NCI-H2171 treated with DMSO at 0.1 percent for 48 hours (cell line): Measurements from ENCODE around the gene GNE.
"Not testable (repeated sequence)": the region's sequence is repeated elsewhere in the genome, so short reads cannot be mapped to it uniquely, and the experiment has no call there.

Source experiments
- DNase-seq: peaks from one replicate; lab custom pipeline; 2025; lab: John Stamatoyannopoulos, UW

Gene GNE, protein sequence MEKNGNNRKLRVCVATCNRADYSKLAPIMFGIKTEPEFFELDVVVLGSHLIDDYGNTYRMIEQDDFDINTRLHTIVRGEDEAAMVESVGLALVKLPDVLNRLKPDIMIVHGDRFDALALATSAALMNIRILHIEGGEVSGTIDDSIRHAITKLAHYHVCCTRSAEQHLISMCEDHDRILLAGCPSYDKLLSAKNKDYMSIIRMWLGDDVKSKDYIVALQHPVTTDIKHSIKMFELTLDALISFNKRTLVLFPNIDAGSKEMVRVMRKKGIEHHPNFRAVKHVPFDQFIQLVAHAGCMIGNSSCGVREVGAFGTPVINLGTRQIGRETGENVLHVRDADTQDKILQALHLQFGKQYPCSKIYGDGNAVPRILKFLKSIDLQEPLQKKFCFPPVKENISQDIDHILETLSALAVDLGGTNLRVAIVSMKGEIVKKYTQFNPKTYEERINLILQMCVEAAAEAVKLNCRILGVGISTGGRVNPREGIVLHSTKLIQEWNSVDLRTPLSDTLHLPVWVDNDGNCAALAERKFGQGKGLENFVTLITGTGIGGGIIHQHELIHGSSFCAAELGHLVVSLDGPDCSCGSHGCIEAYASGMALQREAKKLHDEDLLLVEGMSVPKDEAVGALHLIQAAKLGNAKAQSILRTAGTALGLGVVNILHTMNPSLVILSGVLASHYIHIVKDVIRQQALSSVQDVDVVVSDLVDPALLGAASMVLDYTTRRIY

DNA sequence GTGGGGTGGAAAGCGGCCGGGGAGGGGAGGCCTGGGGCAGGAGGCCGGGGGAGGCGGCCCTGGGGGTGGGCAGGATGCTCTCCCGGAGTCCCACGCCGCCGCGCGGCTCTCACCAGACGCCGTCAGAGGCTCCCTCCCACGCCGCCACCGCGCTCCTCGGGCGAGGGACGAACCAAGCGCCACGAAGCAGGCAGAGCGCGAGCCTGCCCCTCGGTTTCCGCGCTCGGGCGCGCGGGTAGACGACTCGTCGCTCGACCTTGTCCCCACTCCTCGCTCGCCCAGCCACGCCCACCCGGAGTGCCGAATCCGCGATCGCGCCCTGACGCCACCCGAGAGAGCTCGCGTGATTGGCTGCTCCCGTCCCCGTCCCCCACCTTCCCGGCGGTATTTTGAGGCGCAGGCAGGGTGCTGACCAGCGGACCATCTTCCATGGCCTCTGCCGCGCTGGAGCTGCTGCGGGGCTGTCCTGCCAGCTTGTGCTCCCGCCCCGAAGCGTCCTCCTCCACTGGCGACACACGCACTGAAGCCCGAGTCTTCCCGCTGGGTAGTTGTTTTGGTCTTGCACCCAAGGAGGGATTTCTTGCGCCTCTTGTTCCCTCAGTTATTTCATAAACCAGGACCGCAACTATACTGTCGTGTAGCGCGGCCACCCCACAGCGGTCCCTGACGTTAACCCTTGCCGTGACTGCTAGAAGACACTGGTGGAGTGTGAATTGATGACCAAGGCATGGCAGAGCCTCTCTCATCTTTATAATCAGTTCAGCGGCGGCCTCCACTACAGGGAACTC is at the start of gene GNE:
Gene GNE, minus strand, starts transcription at position 241 of the 788 bp plus-strand sequence. CDS start 9,093 bp downstream, outside the sequence.
- DNase-seq = peak; percentile 75

GRCh38 chr9:36306471-36307306 is 48.4 kb upstream of the GNE start:
- DNase-seq = peak; percentile 14

GRCh38 chr9:36304366-36304765 is 46.1 kb upstream of the GNE start:
- not testable (repeated sequence) for DNase-seq

DNA sequence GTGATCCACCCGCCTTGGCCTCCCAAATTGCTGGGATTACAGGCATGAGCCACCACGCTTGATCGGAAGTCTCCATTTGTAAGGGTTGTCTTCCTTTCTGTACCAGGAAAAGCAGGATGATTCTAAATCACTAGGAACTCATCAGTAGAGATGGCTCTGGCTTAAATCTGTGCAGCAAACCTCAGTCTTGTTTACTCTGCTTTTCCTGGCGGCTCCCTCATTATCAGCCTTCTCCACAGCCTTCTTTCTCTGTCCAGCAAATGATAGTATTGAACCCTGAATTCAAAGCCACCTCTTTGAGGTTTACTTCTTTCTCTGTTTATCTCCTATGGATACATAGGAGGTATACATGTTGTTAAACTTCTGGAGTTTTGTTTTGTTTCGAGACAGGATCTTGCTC is 43.0 kb upstream of the GNE start:
- DNase-seq = no peak

- no peak for DNase-seq
Measured at GRCh38 chr9:36298566-36298965, 40.3 kb upstream of the GNE start.

GRCh38 chr9:36297798-36298197 is 39.5 kb upstream of the GNE start:
- no peak for DNase-seq

DNA sequence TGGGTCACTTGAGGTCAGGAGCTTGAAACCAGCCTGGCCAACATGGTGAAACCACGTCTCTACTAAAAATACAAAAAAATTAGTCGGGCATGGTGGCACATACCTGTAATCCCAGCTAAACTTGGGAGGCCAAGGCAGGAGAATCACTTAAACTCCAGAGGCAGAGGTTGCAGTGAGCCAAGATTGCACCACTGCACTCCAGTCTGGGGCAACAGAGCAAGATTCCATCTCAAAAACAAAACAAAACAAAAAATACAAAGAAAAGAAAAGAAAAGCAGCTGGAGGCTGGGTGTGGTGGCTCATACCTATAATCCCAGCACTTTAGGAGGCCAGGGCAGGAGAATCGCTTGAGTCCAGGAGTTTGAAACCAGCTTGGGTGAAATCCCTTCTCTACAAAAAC is 36.7 kb upstream of the GNE start:
- DNase-seq = not testable (repeated sequence)

- no peak for DNase-seq
Measured at GRCh38 chr9:36293918-36294317, 35.7 kb upstream of the GNE start.

DNA sequence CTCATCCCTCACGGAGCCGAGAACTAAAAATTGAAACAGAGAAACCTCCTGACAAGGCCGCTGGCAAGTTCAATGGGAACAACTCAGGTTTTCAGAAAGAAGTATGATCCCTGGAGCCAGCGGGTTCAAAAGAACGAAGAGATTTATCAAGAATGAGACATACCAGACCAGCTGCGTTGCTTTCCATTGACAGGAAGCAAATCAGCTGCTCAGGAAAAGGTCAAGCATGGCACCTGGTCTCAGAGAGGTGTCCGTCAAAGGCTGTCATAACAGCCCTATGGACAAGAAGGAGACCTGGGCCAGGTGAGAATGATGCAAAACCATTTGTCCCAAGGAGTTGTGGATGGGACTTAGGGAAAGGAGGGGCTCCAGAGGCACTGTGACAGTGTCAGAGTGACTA is 34.9 kb upstream of the GNE start:
- DNase-seq = no peak

DNA sequence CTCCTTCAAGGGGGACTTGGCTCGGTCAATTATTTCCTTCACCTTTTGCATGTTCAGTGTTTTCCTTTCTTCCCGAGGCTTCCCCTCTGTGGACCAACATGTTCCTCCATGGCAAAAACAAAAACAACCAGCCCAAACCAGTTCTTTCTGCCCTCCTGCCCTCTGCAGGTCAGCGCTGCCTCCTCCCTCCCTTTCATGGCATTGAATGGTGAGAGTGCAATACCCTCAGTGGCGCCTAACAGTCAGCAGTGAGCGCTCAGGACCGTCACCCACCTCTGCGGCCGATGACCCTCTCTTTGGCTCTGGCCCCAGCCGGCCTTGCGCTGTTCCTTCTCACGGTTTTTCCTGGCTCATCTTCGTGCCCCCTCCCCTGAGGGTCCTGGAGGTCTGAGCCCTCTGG is 34.4 kb upstream of the GNE start:
- DNase-seq = no peak

DNA sequence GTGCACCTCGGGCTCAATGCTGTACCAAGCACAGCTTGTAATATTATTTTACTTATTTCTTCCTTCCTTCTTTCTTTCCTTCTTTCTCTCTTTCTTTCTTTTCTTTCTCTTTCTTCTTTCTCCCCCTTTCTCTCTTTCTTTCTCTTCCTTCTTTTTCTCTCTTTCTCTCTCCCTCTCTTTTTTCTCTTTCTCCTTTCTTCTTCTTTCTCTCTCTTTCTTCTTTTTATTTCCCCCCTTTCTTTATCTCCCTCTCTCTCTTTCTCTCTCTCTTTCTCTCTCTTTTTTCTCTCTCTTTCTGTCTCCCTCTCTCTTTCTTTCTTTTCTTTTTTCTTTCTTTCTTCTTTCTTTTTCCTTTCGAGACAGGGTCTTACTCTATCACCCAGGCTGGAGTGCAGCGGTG is 32.7 kb upstream of the GNE start:
- DNase-seq = no peak

DNA sequence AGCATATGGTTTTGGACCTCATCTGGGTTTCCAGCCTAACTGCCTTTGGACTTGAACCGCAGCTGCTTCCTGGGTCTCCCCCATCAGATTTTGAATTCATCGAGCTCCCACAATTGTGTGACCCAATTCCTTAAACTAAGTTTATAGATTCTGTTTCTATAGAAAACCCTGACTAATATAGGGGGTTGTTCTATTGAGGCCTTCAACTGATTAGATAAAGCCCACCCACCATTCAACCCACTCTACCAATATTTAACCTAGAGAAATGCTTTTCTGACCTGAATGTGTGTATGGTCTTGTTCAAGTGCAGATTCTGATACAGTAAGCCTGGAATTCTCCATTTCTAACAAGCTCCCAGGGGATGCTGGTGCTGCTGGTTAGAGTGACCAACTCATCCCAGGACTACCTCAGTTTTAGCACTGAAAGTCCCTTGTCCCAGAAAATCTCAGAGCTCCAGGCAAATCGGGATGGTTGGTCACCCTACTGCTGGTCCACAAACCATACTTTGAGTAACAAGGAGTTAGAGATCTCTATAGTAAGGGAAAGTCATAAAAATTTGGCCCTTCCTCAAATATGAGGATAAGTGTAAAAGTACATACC is 31.7 kb upstream of the GNE start:
- DNase-seq = no peak

- DNase-seq = no peak
Measured at GRCh38 chr9:36288070-36288469, 29.8 kb upstream of the GNE start.

GRCh38 chr9:36286388-36286787 is 28.1 kb upstream of the GNE start:
- no peak for DNase-seq

GRCh38 chr9:36284226-36284625 is 26.0 kb upstream of the GNE start:
- no peak for DNase-seq

GRCh38 chr9:36282275-36282674 is 24.0 kb upstream of the GNE start:
- no peak for DNase-seq

DNA sequence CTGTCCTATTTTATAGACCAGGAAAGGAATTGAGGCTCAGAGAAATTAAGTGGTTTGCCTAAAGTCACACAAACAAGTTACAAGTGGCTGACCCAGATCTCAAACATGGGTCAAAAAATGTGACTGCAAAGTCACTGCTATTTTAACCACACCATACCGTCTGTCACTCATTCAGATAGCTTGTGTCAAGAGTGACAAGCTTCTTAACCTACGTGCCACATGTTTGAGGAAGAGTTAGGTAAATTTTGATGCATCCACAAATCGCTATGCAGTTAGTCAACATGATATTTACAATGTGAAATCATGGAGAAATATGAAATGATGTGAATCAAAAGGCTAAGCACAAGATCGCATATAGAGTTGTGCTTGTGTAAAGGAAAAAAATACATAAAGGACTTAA is 22.7 kb upstream of the GNE start:
- no peak for DNase-seq

DNA sequence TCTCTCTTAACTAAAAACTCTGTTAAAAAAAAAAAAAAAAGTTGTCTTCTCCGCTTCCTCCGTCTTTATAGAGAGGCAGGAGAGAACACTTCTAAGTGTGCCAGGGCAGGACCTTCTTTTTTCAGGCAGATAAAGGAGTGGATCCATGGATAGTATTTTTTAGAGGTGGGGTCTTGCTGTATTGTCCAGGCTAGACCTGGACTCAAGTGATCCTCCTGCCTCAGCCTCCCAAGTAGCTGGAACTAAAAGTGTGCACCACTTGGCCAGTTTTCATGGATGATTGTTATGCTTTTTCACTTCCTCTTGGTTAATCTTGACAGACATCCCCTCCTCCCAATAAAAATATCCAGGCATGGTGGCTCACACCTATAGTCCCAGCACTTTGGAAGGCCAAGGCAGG is 20.0 kb upstream of the GNE start:
- no peak for DNase-seq

DNA sequence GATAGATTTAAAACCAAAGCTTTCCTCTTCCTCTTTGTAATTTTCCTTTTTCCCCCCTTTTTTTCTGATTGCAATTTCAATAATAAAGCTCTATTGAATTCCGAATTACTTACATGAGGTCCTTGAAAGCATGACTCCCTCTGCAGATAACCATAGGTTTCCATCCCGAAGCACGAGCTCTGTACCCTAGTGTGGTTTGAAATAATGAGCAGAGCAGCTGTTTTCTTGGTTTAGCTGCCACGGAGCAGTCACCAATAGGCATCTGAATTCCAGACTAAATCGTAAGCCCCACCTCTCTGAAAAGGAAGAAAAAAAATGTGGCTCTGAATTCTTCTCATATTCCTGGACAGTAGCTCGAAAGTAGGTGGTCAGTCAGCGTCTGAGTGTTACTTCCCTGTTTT is 18.5 kb upstream of the GNE start:
- peak; percentile 0 for DNase-seq

DNA sequence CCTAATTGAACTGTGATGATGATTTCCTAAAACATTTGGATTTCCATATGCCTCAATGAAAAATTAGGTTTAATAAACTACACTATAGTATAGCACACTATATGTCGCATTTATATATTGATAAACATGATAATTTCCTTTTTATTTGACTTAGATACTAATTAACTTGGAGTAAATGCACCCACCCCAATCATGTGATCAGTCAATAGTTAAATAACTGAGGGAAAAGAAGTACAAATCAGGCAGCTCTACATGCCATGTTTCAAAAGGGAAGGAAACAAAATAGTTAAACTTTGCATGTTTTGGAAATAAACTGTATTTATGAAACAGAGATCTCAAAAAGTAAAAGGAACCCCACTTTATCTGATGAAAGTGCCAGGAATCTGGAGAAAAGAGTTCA is 18.0 kb upstream of the GNE start:
- no peak for DNase-seq

DNA sequence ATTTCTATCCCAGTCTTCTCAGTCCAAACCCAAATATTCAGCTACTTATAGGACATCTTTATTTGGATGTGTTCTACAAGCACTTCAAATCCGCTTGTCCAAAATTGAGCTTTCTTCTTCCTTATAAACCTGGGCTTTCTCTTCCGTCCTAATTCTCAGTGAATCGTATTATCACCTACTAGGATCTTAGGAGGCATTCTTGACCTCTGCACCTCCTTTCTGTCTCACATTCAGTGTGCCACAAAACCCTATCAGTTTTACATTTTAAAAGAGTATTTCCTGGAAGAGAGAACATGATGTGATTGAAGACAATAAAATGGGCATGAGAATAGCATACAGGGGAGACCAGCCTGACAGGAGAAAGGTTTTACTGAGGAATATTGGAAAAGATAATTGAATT is 16.8 kb upstream of the GNE start:
- no peak for DNase-seq
